Smooth muscle cell (in vitro differentiated cells): ENCODE data around the gene PLA2G4B. TPM values are rescaled to one million over a fixed set of nuclear protein-coding genes. Genes with fewer than 3 reads are reported as not detected.

Source experiments
- DNase-seq: peaks from one replicate; lab custom pipeline; 2025; ENCODE audit not compliant: unreplicated experiment; lab: John Stamatoyannopoulos, UW
- H2AFZ ChIP-seq: fragments of 200-600 bp; sonication (generic); 2 replicates; pipeline ENCODE4 v1.6.0; 2016; ENCODE audit warnings: antibody characterized with exemption, low read depth, mild to moderate bottlenecking
- H3F3A ChIP-seq: fragments of 200-600 bp; sonication (generic); 2 replicates; pipeline ENCODE4 v1.6.0; 2017; ENCODE audit warnings: antibody characterized with exemption, low read depth
- H3K27ac ChIP-seq: fragments of 200-600 bp; sonication (generic); 2 replicates; pipeline ENCODE4 v1.5.1; 2016; ENCODE audit warnings: low read depth, mild to moderate bottlenecking
- H3K27me3 ChIP-seq: fragments of 200-600 bp; sonication (generic); 2 replicates; pipeline ENCODE4 v1.6.1; 2016; ENCODE audit warnings: low read depth, mild to moderate bottlenecking
- H3K36me3 ChIP-seq: fragments of 200-600 bp; sonication (generic); 2 replicates; pipeline ENCODE4 v1.5.1; 2016; ENCODE audit warnings: low read depth
- H3K4me1 ChIP-seq: fragments of 200-600 bp; sonication (generic); 2 replicates; pipeline ENCODE4 v1.5.1; 2016; ENCODE audit warnings: low read depth
- H3K4me2 ChIP-seq: fragments of 200-600 bp; sonication (generic); 2 replicates; pipeline ENCODE4 v1.6.0; 2016; ENCODE audit warnings: mild to moderate bottlenecking
- H3K4me3 ChIP-seq: fragments of 200-600 bp; sonication (generic); 2 replicates; pipeline ENCODE4 v1.5.1; 2016; ENCODE audit warnings: mild to moderate bottlenecking
- H3K79me2 ChIP-seq: fragments of 200-600 bp; sonication (generic); 2 replicates; pipeline ENCODE4 v1.6.0; 2016; ENCODE audit warnings: low read depth, mild to moderate bottlenecking
- H3K9ac ChIP-seq: fragments of 200-600 bp; sonication (generic); 2 replicates; pipeline ENCODE4 v1.6.0; 2016; ENCODE audit warnings: low read depth
- H3K9me3 ChIP-seq: fragments of 200-600 bp; sonication (generic); replicated peaks from 2 replicates; pipeline ENCODE4 v1.5.1; 2016; ENCODE audit warnings: low read depth
- H4K20me1 ChIP-seq: fragments of 200-600 bp; sonication (generic); 2 replicates; pipeline ENCODE4 v1.6.0; 2016; ENCODE audit warnings: low read depth
- CTCF ChIP-seq: fragments of 200-600 bp; sonication (generic); IDR thresholded peaks from 2 replicates; pipeline ENCODE4 v1.5.1; 2017; ENCODE audit warnings: borderline replicate concordance, mild to moderate bottlenecking, antibody characterized with exemption; ENCODE audit not compliant: insufficient read depth, poor library complexity, severe bottlenecking
- WGBS: methylation state at CpG from one replicate; pipeline ENCODE4 v1.1.7; 2016; ENCODE audit warnings: low lambda C conversion rate; 5-methylcytosine and 5-hydroxymethylcytosine counted together
- polyA plus RNA-seq: library from polyadenylated mRNA; unstranded; fragments of >200 nt; fragmentation: Nextera tagmentation; extraction: Ambion mirVana; gene quantifications from 2 replicates; pipeline ENCODE4 v1.2.1, GENCODE V29; 2016
- total RNA-seq: library from RNA; depleted of rRNA; stranded (reverse); fragments of >200 nt; gene quantifications from 2 replicates; pipeline ENCODE4 v1.2.3, GENCODE V29; 2014

Gene PLA2G4B
- total and polyA plus RNA-seq, 2 experiments from 2014 or later, result 2.2 to 4.2 TPM

GRCh38 chr15:41866263-41866703, 27.6 kb downstream of the PLA2G4B start:
- no peak for DNase-seq

GRCh38 chr15:41866872-41867579, 28.4 kb downstream of the PLA2G4B start:
- H3K27me3 ChIP-seq, result no peaks in the 10 kb centered on the region
- DNase-seq, result no peak

More at GRCh38 chr15:41866263-41866703, 27.6 kb downstream of the PLA2G4B start:
- Histone ChIP-seq H3K27me3 (no peaks in the 10 kb centered on the region), H2AFZ (no peak overlapping the region), H3K9ac (no peak overlapping the region), H3K9me3 (no peaks in the 10 kb centered on the region), H3K27ac (no peak overlapping the region), H3K4me1 (peaks cover 8% of the 10 kb centered on the region), H3F3A (no peaks in the 10 kb centered on the region), H3K4me3 (no peak overlapping the region), H3K4me2 (no peak overlapping the region), H4K20me1 (no peaks in the 10 kb centered on the region), H3K79me2 (no peaks in the 10 kb centered on the region), H3K36me3 (no peaks in the 10 kb centered on the region)
- no peak for TF ChIP-seq CTCF
- WGBS, result 80% methylated on average over 8 of the region's 8 CpGs

GRCh38 chr15:41868321-41868720, 29.7 kb downstream of the PLA2G4B start:
- WGBS, result 98% methylated on average over 15 of the region's 15 CpGs

More at GRCh38 chr15:41866872-41867579, 28.4 kb downstream of the PLA2G4B start:
- H3K4me2 ChIP-seq, result no peak overlapping the region
- no peak overlapping the region for H3K9ac ChIP-seq
- H3K36me3 ChIP-seq, result no peaks in the 10 kb centered on the region
- H3K27ac ChIP-seq, result no peak overlapping the region
- H4K20me1 ChIP-seq, result no peaks in the 10 kb centered on the region
- H3K4me3 ChIP-seq, result no peak overlapping the region
- peaks cover 8% of the 10 kb centered on the region for H3K4me1 ChIP-seq
- H3K9me3 ChIP-seq, result no peaks in the 10 kb centered on the region
- no peaks in the 10 kb centered on the region for H3F3A ChIP-seq
- H2AFZ ChIP-seq, result no peak overlapping the region
- H3K79me2 ChIP-seq, result no peaks in the 10 kb centered on the region
- WGBS, result 89% methylated on average over 25 of the region's 25 CpGs
- no peak for TF ChIP-seq CTCF

More at GRCh38 chr15:41868321-41868720, 29.7 kb downstream of the PLA2G4B start:
- no peak overlapping the region for H3K4me2 ChIP-seq
- no peaks in the 10 kb centered on the region for H3K36me3 ChIP-seq
- H3K27me3 ChIP-seq, result no peaks in the 10 kb centered on the region
- TF ChIP-seq CTCF, result no peak
- H3K9me3 ChIP-seq, result no peaks in the 10 kb centered on the region
- no peak overlapping the region for H3K27ac ChIP-seq
- no peaks in the 10 kb centered on the region for H4K20me1 ChIP-seq
- H3K4me3 ChIP-seq, result no peak overlapping the region
- DNase-seq, result no peak
- no peaks in the 10 kb centered on the region for H3K79me2 ChIP-seq
- no peaks in the 10 kb centered on the region for H3F3A ChIP-seq
- no peak overlapping the region for H3K9ac ChIP-seq
- peaks cover 8% of the 10 kb centered on the region for H3K4me1 ChIP-seq
- no peak overlapping the region for H2AFZ ChIP-seq
